GM19467 (cell line): ENCODE measurements around the gene CELF4.

Source experiments
- ATAC-seq: cut with Tn5 transposase; IDR thresholded peaks from one replicate; pipeline ENCODE4 v1.9.1; 2021; ENCODE audit warnings: mild to moderate bottlenecking, moderate library complexity; ENCODE audit not compliant: unreplicated experiment

Gene CELF4

GRCh38 chr18:37497853-37498518 is 67.6 kb downstream of the CELF4 start:
- no peak for ATAC-seq

DNA sequence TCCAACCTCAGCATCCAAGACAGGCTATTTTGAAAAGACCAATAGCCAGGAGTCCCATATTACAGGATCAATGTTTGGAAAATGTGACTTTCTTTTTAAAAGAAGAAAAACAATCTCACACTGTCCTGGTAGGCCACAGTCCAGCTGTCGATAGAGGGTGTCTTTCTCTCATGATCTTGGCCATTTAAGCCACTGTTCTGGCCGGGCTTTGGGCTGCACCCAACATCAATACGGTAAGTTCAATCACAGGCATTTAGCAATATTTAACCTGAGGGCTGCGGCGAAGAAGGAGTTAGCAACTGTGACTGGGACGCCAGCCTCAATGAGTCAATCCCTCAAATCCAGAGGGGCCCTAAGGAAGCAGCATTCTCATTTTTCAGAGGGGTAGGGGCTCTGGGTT is 69.0 kb downstream of the CELF4 start:
- ATAC-seq = no peak

- ATAC-seq = no peak
These were observed 70.2 kb downstream of the CELF4 start for GRCh38 chr18:37495354-37495753.

- ATAC-seq = no peak
These were observed 71.2 kb downstream of the CELF4 start for GRCh38 chr18:37494406-37494805.

- ATAC-seq = no peak
These were observed 72.2 kb downstream of the CELF4 start for GRCh38 chr18:37493352-37493935.

DNA sequence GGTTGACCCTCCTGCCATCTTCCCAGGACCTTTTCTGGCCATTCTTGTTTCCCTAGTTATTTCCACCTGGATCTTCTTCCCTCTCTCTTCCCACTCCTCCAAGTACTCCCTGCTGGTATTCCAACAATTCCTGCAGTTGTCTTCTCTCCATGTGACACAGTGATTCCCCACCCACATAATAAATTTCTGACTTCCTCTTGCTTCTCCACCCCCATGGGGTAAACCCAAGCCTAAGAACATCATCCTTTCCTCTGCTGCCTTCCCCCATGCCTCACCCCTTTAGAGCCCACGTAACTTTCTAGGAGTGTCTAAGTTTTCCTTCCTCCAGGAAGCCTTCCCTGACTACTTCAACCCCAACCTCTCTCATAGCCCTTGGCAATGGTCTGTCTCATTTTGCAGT is 72.6 kb downstream of the CELF4 start:
- ATAC-seq = no peak

DNA sequence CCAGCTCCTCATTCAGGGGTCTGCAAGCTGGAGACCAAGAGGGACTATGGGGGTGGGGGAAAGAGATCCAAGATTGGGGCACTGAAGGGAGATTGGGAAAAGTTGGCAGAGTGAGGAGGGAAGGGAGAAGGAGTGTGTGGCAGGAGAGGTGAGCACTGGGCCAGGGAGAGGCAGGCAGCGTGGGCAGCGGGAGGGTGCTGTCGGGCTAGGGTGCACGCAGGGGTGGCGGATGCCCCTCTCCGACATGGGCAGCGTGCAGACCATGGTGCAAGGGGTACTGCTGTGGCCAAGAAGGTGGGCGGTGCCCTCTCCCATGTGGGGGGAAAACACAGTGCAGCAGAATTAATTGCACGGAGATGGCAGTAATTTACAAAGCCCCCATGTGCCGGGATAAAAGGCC is 74.1 kb downstream of the CELF4 start:
- no peak for ATAC-seq

GRCh38 chr18:37489998-37490397 is 75.6 kb downstream of the CELF4 start:
- ATAC-seq = no peak

DNA sequence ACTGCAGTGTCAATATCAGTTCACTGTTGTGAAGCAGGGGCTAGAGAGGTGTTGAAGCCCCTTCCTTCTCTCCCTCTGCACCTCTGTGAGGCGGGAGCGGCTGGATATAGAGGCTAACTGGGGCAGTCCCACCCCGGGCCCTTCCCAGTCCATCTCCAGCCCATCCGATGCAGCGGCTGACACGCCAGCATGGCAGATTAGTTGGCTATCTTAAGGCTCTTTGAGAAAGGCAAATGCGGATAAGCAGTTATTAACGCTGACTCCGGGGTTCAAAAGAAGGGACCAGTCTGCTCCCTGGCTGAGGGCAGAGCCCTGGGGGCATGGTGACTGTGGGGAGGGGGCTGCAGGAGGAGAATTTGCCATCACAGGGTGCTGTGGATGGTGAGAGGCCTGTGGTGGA is 76.6 kb downstream of the CELF4 start:
- no peak for ATAC-seq

DNA sequence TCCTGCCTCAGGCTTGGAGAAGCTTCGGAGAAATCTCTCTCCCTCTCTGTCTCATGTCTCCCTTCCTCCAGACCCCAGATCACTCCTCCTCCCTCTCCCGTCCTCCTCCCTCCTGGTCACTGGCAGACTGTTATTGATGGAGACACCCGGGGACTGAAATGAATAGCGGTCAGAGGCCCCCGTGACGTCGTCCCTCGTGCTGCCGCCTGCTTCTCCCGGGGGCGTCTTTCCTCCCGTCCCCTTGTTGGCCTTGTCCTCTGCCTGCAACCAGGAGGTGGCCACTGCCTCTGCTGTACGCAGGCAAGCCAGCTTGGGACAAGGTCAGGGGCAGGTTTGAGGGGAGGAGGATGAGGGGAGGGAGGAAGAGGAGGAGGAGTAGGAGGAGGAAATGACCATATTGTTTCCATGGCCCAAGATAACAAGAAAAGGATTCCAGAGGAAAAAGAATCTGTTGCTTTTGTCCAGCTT is 78.2 kb downstream of the CELF4 start:
- no peak for ATAC-seq

GRCh38 chr18:37486848-37487247 is 78.8 kb downstream of the CELF4 start:
- no peak for ATAC-seq

DNA sequence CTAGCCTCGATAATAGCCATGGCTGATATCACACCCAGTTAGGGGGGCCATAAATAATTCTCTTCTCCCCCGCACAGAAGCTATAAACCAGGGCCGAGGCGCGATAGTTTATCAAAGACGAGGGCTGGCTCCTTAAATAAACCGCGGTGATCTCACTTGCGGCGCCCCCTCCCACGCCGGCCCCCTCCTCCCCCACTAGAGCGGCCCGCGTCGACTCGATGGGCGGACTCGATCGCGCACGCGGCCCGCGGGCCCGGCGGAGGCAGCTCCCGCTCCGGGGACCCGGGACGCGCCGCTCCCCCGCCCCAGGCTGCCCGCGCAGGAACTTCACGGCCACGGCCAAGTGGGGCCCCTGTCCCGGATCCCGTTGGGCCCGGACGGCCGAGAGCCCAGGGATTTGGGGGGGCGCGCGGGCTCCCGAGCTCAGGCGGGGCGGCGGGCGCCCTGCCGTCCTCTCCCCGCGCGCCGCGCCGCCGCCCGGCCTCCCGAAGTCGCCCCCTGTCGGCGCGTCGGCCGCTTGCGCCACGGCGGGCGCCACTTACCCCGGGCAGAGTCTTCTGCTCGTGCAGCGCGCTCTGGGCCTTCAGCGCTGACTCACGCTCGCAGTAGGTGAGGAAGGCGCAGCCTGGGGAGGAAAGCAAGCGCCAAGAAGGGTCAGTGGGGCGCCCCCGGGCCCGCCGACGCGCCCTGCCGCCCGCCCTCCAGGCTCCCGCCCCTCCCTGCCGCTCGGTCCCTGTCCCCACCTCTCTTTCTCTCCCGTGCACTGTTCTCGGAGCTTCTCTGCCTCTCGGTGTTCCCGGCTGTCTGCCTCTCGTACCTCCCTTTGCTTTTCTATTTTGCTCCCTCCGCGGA is 80.4 kb downstream of the CELF4 start:
- ATAC-seq = no peak

DNA sequence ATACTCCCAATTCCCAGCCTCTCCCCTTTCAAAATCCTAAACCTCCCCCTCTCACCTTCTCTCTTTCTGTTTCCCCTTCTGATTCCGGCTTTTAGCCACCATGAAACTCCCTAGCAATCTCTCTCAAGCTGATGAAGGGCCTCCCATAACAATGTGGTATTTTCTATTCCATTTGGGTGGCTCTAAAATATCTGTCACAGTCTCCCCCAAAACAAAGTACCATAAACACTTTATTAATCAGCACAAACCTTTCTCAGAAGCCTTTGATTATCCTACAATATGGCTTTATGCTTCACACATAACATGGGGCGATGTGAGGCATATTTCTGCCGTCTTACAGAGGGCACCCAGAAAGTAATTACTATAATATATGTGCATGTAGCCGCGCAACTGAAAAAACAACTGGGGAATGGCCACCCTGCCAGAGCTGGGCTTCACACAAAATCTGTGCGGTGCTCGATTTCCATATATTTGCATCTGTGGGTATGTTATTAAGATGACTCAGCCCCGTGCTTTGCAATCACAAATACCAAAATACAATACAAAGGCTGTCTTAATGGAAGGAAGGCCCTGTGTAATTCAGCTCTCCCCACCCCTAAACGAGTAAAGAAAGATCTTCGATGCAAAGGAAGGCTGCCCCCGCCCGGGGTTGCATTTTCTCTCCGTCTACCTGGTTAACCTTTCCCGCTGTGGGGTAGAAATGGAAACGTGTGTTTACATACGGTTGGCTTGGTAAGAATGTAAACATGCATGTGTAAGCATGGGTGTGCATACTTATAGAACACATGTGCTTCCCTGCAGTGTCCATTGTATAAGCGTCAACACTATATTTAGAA is 81.4 kb downstream of the CELF4 start:
- ATAC-seq = no peak

DNA sequence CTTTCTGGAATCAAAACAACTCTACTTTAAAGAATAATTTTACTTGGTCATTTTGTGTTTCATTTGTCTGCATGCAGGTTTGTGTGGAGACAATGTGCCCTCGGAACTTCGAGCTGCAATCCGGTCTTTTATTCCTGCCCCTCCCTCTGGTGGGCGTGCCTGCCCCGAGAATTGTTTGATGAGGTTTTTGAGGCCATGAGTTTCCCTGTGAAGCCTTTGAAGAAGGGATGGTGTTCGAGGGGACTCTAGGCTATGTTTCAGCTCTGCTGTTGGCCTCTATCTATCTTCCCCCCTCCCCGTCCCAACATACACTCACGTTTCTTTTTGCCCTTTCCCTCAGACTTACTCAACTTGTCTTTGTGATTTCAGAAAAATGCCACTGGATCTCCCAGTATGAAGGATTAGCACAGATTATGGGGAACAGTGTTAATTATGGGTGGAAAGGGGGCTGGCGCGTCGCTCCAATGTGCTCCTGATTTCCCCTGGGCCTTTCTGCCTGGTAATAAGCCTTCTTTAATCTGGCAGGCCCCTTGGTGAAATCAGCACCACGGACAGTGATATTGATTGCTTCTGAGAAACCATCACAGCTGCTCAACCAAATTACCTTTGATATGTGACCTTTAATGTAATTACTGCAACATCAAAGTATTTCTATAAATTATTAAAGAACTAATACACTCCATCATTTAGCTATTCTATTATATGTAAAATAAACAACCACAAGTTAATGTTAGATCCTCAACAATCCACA is 82.2 kb downstream of the CELF4 start:
- no peak for ATAC-seq

- no peak for ATAC-seq
These were observed 83.2 kb downstream of the CELF4 start for GRCh38 chr18:37482433-37482832.

DNA sequence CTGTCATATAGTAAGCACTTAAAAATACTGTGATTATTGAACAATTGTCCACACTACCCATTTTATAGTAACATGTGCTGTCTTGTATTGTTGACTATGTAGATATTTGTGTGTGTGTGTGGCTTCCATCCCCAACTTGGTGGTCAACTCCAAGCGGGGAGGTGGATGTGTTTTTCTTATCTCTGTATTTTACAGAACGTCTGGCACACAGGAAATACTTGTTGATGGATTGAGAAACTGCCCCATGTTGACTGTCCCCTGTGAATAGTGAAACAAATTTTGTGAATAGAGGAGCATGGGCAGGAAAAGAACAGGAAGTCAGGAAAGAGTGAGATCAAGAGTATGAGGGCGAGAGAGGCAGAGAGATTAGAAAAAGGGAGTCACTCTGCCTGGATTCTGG is 83.6 kb downstream of the CELF4 start:
- no peak for ATAC-seq

DNA sequence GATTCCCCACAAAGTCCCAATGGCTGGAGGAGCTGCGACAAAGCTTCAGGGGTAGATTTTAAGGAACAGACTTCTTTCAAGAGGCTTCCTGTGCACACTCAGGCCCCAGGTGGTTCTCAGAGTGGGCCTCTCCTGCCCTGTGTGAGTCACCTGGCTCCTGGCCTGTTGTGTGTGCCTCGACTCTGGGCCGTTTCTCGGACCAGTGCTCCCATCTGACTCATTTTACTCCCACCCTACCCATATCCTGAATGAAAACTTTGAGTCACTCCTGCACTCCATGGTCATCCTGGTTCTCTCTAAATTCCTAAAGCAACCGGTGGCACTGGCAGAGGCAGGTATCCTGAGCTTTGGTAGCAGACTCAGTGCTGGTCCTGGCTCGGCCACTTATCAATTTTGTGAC is 84.1 kb downstream of the CELF4 start:
- ATAC-seq = no peak

GRCh38 chr18:37481072-37481471 is 84.5 kb downstream of the CELF4 start:
- ATAC-seq = no peak

GRCh38 chr18:37476611-37477295 is 88.8 kb downstream of the CELF4 start:
- ATAC-seq = no peak

GRCh38 chr18:37476182-37476581 is 89.4 kb downstream of the CELF4 start:
- no peak for ATAC-seq
